Osteocyte (in vitro differentiated cells): ENCODE data around the gene KRTAP1-5. TPM values are rescaled to one million over a fixed set of nuclear protein-coding genes. Genes with fewer than 3 reads are reported as not detected.
"Not testable (repeated sequence)": the region's sequence is repeated elsewhere in the genome, so short reads cannot be mapped to it uniquely, and the experiment has no call there.

Experiments
- DNase-seq: peaks from one replicate; pipeline ENCODE4 v3.0.0; 2021; ENCODE audit warnings: mixed read lengths; ENCODE audit not compliant: unreplicated experiment; ENCODE audit errors: extremely low spot score
- H3K27ac Mint-ChIP-seq: one replicate; pipeline ENCODE4 v1.8.0; 2021; ENCODE audit warnings: mild to moderate bottlenecking, mixed read lengths; ENCODE audit not compliant: unreplicated experiment
- H3K27me3 Mint-ChIP-seq: one replicate; pipeline ENCODE4 v1.8.0; 2021; ENCODE audit warnings: mixed read lengths; ENCODE audit not compliant: unreplicated experiment
- H3K36me3 Mint-ChIP-seq: one replicate; pipeline ENCODE4 v1.8.0; 2021; ENCODE audit warnings: mixed read lengths; ENCODE audit not compliant: unreplicated experiment
- H3K4me1 Mint-ChIP-seq: one replicate; pipeline ENCODE4 v1.8.0; 2021; ENCODE audit warnings: mixed read lengths; ENCODE audit not compliant: unreplicated experiment
- H3K4me3 Mint-ChIP-seq: one replicate; pipeline ENCODE4 v1.8.0; 2021; ENCODE audit warnings: mild to moderate bottlenecking, moderate library complexity, mixed read lengths; ENCODE audit not compliant: unreplicated experiment
- H3K9me3 Mint-ChIP-seq: one replicate; pipeline ENCODE4 v1.8.0; 2021; ENCODE audit warnings: mixed read lengths; ENCODE audit not compliant: unreplicated experiment
- total RNA-seq: library from RNA; stranded (reverse); gene quantifications from 2 replicates; pipeline ENCODE4 v1.2.1, GENCODE V29; 2021
- TF ChIP-seq, protein P1 (sequence below): fragments of 200-600 bp; sonication (generic); IDR thresholded peaks from 2 replicates; pipeline ENCODE4 v1.5.0; 2021; ENCODE audit warnings: antibody characterized with exemption, mild to moderate bottlenecking, moderate library complexity

KRTAP1-5 gene
- total RNA-seq, 1 donor from 2014 or later = not detected

DNA sequence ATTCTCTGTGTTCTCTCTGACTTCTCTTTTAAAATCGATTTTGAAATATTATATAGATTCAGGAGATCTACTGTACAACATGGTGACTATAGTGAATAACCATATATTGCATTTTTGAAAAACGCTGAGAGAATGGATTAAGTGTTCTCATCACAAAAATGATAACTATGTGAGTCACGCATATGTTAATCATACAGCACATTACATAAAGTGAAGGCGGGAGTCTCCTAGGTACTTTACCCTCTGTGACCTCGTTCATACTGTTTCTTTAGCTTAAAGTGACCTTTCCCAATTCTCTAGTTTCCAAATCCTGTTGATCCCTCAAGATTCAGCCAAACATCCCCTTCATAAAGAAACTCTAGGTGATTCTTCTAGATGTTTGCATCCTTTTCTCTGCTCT, 24.2 kb downstream of the KRTAP1-5 start:
- Mint-ChIP-seq H3K27me3 (no peaks in the 10 kb centered on the region), H3K27ac (no peak overlapping the region), H3K9me3 (no peaks in the 10 kb centered on the region)

DNA sequence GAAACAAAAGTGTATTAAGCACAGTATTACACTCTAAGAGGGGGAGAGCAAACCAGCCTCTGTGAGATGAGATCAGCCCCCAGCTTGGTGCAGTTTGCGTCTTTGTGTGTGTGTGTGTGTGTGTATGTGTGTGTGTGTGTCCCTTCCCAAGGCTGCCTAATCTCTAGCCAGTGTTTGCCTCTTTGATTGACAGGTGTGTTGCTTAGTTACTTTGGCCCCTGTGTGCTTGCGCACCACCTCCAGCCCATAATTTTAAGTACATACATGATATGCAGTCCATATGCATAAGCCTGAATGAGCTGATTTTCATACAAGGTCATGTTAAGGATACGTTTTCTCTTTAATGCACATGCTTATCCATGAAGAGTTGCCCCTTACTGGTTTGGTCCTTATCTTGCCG, 25.2 kb downstream of the KRTAP1-5 start:
- TF ChIP-seq, protein P1, sequence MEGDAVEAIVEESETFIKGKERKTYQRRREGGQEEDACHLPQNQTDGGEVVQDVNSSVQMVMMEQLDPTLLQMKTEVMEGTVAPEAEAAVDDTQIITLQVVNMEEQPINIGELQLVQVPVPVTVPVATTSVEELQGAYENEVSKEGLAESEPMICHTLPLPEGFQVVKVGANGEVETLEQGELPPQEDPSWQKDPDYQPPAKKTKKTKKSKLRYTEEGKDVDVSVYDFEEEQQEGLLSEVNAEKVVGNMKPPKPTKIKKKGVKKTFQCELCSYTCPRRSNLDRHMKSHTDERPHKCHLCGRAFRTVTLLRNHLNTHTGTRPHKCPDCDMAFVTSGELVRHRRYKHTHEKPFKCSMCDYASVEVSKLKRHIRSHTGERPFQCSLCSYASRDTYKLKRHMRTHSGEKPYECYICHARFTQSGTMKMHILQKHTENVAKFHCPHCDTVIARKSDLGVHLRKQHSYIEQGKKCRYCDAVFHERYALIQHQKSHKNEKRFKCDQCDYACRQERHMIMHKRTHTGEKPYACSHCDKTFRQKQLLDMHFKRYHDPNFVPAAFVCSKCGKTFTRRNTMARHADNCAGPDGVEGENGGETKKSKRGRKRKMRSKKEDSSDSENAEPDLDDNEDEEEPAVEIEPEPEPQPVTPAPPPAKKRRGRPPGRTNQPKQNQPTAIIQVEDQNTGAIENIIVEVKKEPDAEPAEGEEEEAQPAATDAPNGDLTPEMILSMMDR = no peak
- Mint-ChIP-seq H3K27ac (no peak overlapping the region), H3K9me3 (no peaks in the 10 kb centered on the region), H3K4me3 (no peak overlapping the region), H3K4me1 (peaks cover 5% of the 10 kb centered on the region), H3K36me3 (no peaks in the 10 kb centered on the region), H3K27me3 (peaks cover 2% of the 10 kb centered on the region)
- no peak for DNase-seq

More for the DNA sequence above, 24.2 kb downstream of the KRTAP1-5 start:
- peaks cover 5% of the 10 kb centered on the region for H3K4me1 Mint-ChIP-seq
- H3K36me3 Mint-ChIP-seq = no peaks in the 10 kb centered on the region
- no peak overlapping the region for H3K4me3 Mint-ChIP-seq
- no peak for DNase-seq
- TF ChIP-seq, protein P1 = no peak

DNA sequence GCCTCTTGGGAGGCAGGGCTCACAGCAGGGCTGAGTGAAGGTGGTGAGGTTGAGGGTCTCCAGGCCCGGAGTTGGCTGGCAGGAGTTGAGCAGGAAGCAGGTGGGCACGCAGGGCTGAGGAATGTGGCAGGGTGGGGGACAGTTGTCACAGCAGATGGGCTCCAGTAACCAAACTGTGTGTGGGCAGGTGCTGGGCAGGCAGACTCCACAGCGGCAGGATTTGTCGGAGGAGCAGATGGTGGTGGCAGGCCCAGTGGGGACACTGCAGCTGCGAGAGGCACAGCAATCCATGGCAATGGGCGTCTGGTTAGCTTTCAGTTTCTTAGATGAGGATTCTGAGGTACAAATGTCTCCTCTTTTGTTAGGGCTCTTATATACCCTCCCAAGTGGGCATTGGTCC, 27.4 kb downstream of the KRTAP1-5 start, which contains the start of gene KRTAP3-2:
Gene KRTAP3-2, minus strand, starts transcription at position 344 of the 400 bp plus-strand sequence. Its CDS starts 53 bp downstream, at position 291.
- H3K27ac Mint-ChIP-seq, H3K9me3 Mint-ChIP-seq, H3K4me1 Mint-ChIP-seq, H3K4me3 Mint-ChIP-seq, H3K27me3 Mint-ChIP-seq, DNase-seq, H3K36me3 Mint-ChIP-seq: not testable (repeated sequence)

DNA sequence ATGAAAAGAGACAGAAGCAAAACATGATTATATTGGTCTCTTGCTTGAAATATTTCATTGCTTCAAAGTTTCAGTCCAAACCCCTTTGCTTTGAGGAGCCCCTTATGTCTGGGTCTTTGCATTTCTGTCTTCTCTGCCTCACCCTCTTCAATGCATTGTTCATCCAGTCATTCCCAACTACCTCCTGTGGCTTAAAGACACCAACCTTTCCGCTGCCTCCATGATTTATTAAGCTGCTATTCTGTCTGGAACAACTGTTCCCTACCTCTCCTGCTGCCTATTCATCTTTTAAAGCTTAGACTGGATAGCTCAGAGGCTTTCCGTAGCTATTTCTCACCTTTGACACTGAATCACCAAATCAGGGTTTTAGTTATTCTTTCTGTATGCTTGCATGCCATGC, 29.6 kb downstream of the KRTAP1-5 start:
- Mint-ChIP-seq H3K4me3 (no peak overlapping the region), H3K36me3 (no peaks in the 10 kb centered on the region), H3K9me3 (no peaks in the 10 kb centered on the region), H3K4me1 (no peaks in the 10 kb centered on the region), H3K27ac (no peak overlapping the region), H3K27me3 (peaks cover 4% of the 10 kb centered on the region)
- DNase-seq = no peak
- TF ChIP-seq, protein P1 = no peak

DNA sequence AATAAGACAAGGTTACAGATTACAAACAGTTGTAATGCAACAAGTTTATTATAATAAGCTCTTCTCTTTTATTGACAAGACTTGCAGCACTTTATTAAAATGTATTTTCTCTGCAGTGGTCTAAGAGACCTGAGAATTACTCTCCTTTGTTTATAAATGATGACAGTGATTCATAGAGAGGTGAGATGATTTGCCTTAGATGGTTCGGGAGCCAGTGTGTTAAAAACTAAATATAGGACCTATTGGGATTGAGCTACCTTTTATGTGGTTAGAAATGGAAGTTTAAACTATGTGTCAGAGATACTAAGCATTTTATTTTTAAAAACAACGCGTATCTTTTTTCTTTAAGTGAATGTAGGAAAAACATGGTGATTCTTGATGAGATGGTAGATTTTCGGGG, 30.2 kb downstream of the KRTAP1-5 start:
- Mint-ChIP-seq H3K4me3 (no peak overlapping the region), H3K27ac (no peak overlapping the region), H3K36me3 (no peaks in the 10 kb centered on the region), H3K9me3 (no peaks in the 10 kb centered on the region), H3K4me1 (no peaks in the 10 kb centered on the region), H3K27me3 (peaks cover 4% of the 10 kb centered on the region)
- TF ChIP-seq, protein P1 = no peak
- DNase-seq = no peak

DNA sequence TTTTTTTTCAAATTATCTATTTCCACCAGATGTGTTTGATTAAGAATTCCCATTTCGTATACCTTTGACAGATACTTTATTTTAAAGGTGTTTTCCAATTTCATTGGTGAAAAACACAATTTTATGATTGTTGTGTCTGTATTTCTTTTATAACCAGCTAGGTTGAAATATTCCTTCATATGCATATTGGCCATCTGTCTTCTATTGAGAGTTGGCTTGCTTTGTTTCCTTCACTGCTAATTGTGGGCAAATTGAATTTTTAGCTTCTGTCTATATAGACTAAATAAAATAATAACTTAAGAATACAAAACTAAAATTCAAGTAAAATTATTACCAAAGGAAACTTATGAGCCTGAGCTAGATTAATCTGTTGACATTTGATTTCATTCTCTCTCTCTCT, 31.9 kb downstream of the KRTAP1-5 start:
- TF ChIP-seq, protein P1 = no peak
- peaks cover 4% of the 10 kb centered on the region for H3K27me3 Mint-ChIP-seq
- H3K9me3 Mint-ChIP-seq = no peaks in the 10 kb centered on the region
- no peaks in the 10 kb centered on the region for H3K36me3 Mint-ChIP-seq
- H3K4me3 Mint-ChIP-seq = no peak overlapping the region
- H3K4me1 Mint-ChIP-seq = no peaks in the 10 kb centered on the region
- no peak for DNase-seq
- H3K27ac Mint-ChIP-seq = no peak overlapping the region
